Spleen (tissue), 11 donors: Measurements from ENCODE around the gene ASXL3. TPM values are rescaled to one million over a fixed set of nuclear protein-coding genes. Genes with fewer than 3 reads are reported as not detected.

ENCODE experiments used
- DNase-seq: peaks from one replicate; pipeline ENCODE4 v3.0.0-alpha.2; 2020
- H3K27ac ChIP-seq, 8 donors: fragments of 200-600 bp; sonication (generic) in 7 of 8; 1 replicate in 4 of 8; 2 replicates in 4 of 8; pipeline versions ENCODE4 v1.5.0 to v1.8.0; 2016 to 2021; ENCODE audit warnings: inconsistent platforms in 4 of 8, mild to moderate bottlenecking in 4 of 8, moderate library complexity in 1 of 8
- H3K27me3 ChIP-seq, 7 donors: fragments of 200-600 bp; sonication (generic) in 6 of 7; replicated peaks in 1 of 7; 1 replicate in 4 of 7; 2 replicates in 3 of 7; pipeline versions ENCODE4 v1.5.0 to v1.8.0; 2016 to 2021; ENCODE audit warnings: inconsistent platforms in 3 of 7, mild to moderate bottlenecking in 1 of 7
- H3K36me3 ChIP-seq, 6 donors: fragments of 200-600 bp; sonication (generic) in 5 of 6; 1 replicate in 4 of 6; 2 replicates in 2 of 6; pipeline versions ENCODE4 v1.5.0 to v1.8.0; 2016 to 2021; ENCODE audit warnings: inconsistent platforms in 2 of 6
- H3K4me1 ChIP-seq, 6 donors: fragments of 200-600 bp; sonication (generic) in 5 of 6; 1 replicate in 3 of 6; 2 replicates in 3 of 6; pipeline versions ENCODE4 v1.5.0 to v1.8.0; 2016 to 2021; ENCODE audit warnings: inconsistent platforms in 3 of 6
- H3K4me3 ChIP-seq, 8 donors: fragments of 200-600 bp; sonication (generic) in 7 of 8; 1 replicate in 4 of 8; 2 replicates in 4 of 8; pipeline versions ENCODE4 v1.5.0 to v1.8.0; 2016 to 2021; ENCODE audit warnings: inconsistent platforms in 4 of 8, mild to moderate bottlenecking in 4 of 8, moderate library complexity in 2 of 8
- H3K9me3 ChIP-seq, 8 donors: fragments of 200-600 bp; sonication (generic) in 7 of 8; 1 replicate in 4 of 8; 2 replicates in 4 of 8; pipeline versions ENCODE4 v1.5.0 to v1.8.0; 2016 to 2021; ENCODE audit warnings: inconsistent platforms in 4 of 8
- CTCF ChIP-seq, 11 experiments: fragments of 200-600 bp in 7 of 11; fragments of 450-650 bp in 4 of 11; sonication (generic) in 4 of 11; IDR thresholded peaks in 8 of 11; conservative IDR thresholded peaks in 3 of 11; 1 replicate in 7 of 11; 2 replicates in 4 of 11; pipeline versions ENCODE4 v1.4.0 to v1.8.0; 2016 to 2021; ENCODE audit warnings: antibody characterized with exemption in 11 of 11, inconsistent platforms in 4 of 11, mild to moderate bottlenecking in 1 of 11
- POLR2A ChIP-seq, 3 donors: fragments of 450-650 bp; IDR thresholded peaks; one replicate each; pipeline ENCODE4 v1.5.1; 2017; ENCODE audit warnings: antibody characterized with exemption in 3 of 3, mild to moderate bottlenecking in 1 of 3
- POLR2AphosphoS5 ChIP-seq, 3 donors: sonication (generic); formaldehyde crosslinking; IDR thresholded peaks; one replicate each; pipeline ENCODE4 v1.5.1; 2017; ENCODE audit warnings: antibody characterized with exemption in 3 of 3
- WGBS, 5 donors: extraction: QIAGEN DNeasy Blood & Tissue Kit in 3 of 5; methylation state at CpG; one replicate each; pipeline versions ENCODE4 v1.1.5 to v1.1.7; 2013 to 2018; 5-methylcytosine and 5-hydroxymethylcytosine counted together
- intact Hi-C: fragments of 100-400 bp; cut with DNase I; formaldehyde crosslinking; loops from one replicate; pipeline ENCODE4 v1.15.0; 2023; ENCODE audit warnings: low total_unique reads
- polyA plus RNA-seq, 3 donors: library from polyadenylated mRNA; stranded (reverse); fragments of 200-250 nt; gene quantifications; one replicate each; pipeline ENCODE4 v1.2.1, GENCODE V29; 2013
- total RNA-seq, 7 donors: library from RNA; depleted of rRNA in 3 of 7; stranded (reverse); fragments of >200 nt in 3 of 7; fragmentation: NEBNext Ultra II Directional in 4 of 7; extraction: Animal tissue kit (Norgen Biotek cat#: 25700) in 4 of 7; gene quantifications; one replicate each; pipeline versions ENCODE4 v1.1.0 to v1.2.1, GENCODE V29; 2016 to 2021
- donor health status: healthy with polysubstance abuse.
- donor health status: DM: no; HTN: no; CAD: no; lungs with moderate emphysema.
- donor health status: DM: no; HTN: no; CAD: no.
- donor health status: Bipolar disorder and iron deficiency.
- donor health status: healthy.
- donor health status: DM: no; HTN: no; CAD: no.
- donor health status: DM: yes; HTN: yes; CAD: no.

The ASXL3 gene
- total and polyA plus RNA-seq, 10 donors, result 0.02 to 3.5 (median 0.76) TPM

GRCh38 chr18:33712719-33713118 is 134.7 kb downstream of the ASXL3 start:
- no peak for TF ChIP-seq POLR2A (IDR thresholded peaks at IDR 0.05)
- no peak for TF ChIP-seq CTCF (IDR thresholded peaks at IDR 0.05 in 8 of 11, conservative IDR thresholded peaks at IDR 0.05 in 3 of 11)
- TF ChIP-seq POLR2AphosphoS5 (IDR thresholded peaks at IDR 0.05), result no peak
- intact Hi-C loops, result no loop called here
- H3K4me1 ChIP-seq, result no peaks in the 10 kb centered on the region
- H3K27me3 ChIP-seq, result no peaks in the 10 kb centered on the region
- no peak overlapping the region for H3K4me3 ChIP-seq
- 61 to 76% (median 69%) methylated on average over 4 of the region's 4 CpGs for WGBS, 5 donors
- no peaks in the 10 kb centered on the region for H3K36me3 ChIP-seq
- H3K27ac ChIP-seq, result no peak overlapping the region
- H3K9me3 ChIP-seq, result no peaks in the 10 kb centered on the region
- no peak for DNase-seq

GRCh38 chr18:33716061-33716683 is 138.2 kb downstream of the ASXL3 start:
- TF ChIP-seq CTCF (IDR thresholded peaks at IDR 0.05 in 8 of 11, conservative IDR thresholded peaks at IDR 0.05 in 3 of 11), result no peak
- no peak for TF ChIP-seq POLR2AphosphoS5 (IDR thresholded peaks at IDR 0.05)
- no peak for TF ChIP-seq POLR2A (IDR thresholded peaks at IDR 0.05)
- no peak overlapping the region for H3K4me3 ChIP-seq
- DNase-seq, result no peak
- 66 to 84% (median 75%) methylated on average over 4 of the region's 4 CpGs for WGBS, 5 donors
- H3K4me1 ChIP-seq, result no peaks in the 10 kb centered on the region
- H3K36me3 ChIP-seq, result no peaks in the 10 kb centered on the region
- no peaks in the 10 kb centered on the region for H3K9me3 ChIP-seq
- H3K27me3 ChIP-seq, result no peaks in the 10 kb centered on the region
- H3K27ac ChIP-seq, result no peak overlapping the region
- intact Hi-C loops, result no loop called here

GRCh38 chr18:33717339-33717738 is 139.3 kb downstream of the ASXL3 start:
- Histone ChIP-seq H3K4me3 (no peak overlapping the region), H3K4me1 (no peaks in the 10 kb centered on the region), H3K9me3 (no peaks in the 10 kb centered on the region), H3K27me3 (no peaks in the 10 kb centered on the region), H3K27ac (no peak overlapping the region), H3K36me3 (no peaks in the 10 kb centered on the region)
- no peak for TF ChIP-seq CTCF (IDR thresholded peaks at IDR 0.05 in 8 of 11, conservative IDR thresholded peaks at IDR 0.05 in 3 of 11)
- no peak for TF ChIP-seq POLR2AphosphoS5 (IDR thresholded peaks at IDR 0.05)
- TF ChIP-seq POLR2A (IDR thresholded peaks at IDR 0.05), result no peak
- 76 to 92% (median 81%) methylated on average over 2 of the region's 2 CpGs for WGBS, 5 donors
- intact Hi-C loops, result no loop called here
- no peak for DNase-seq

- intact Hi-C loops, result no loop called here
- Histone ChIP-seq H3K36me3 (no peaks in the 10 kb centered on the region), H3K27ac (no peak overlapping the region), H3K4me1 (no peaks in the 10 kb centered on the region), H3K9me3 (peaks cover 0 to 3% (median 0%) of the 10 kb centered on the region in 8 donors), H3K4me3 (no peak overlapping the region), H3K27me3 (no peaks in the 10 kb centered on the region)
- TF ChIP-seq CTCF (IDR thresholded peaks at IDR 0.05 in 8 of 11, conservative IDR thresholded peaks at IDR 0.05 in 3 of 11) (no peak), POLR2A (IDR thresholded peaks at IDR 0.05) (no peak), POLR2AphosphoS5 (IDR thresholded peaks at IDR 0.05) (no peak)
- DNase-seq, result no peak
- 66 to 84% (median 76%) methylated on average over 2 of the region's 2 CpGs for WGBS, 5 donors
Observed at GRCh38 chr18:33720133-33720532, 142.1 kb downstream of the ASXL3 start.
